HG03139 (cell line): Measurements from ENCODE around the gene SETD1B.
"Not testable (repeated sequence)": the region's sequence is repeated elsewhere in the genome, so short reads cannot be mapped to it uniquely, and the experiment has no call there.

ENCODE experiments used
- ATAC-seq: cut with Tn5 transposase; IDR thresholded peaks from one replicate; pipeline ENCODE4 v1.9.1; 2021; ENCODE audit not compliant: unreplicated experiment

Gene SETD1B

DNA sequence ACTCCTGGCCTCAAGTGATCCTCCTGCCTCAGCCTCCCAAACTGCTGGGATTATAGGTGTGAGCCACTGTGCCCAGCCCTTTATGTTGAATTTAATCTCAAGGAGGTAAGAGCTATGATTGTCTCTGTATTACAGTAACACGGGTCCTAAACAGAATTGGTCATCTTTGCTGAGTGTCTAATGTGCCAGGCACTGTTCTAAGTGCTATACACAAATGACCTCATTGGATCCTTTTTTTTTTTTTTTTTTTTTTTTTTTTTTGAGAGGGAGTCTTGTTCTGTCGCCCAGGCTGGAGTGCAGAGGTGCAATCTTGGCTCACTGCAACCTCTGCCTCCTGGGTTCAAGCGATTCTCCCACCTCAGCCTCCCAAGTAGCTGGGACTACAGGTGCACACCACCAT lies 48.6 kb downstream of the SETD1B start:
- ATAC-seq: not testable (repeated sequence)

DNA sequence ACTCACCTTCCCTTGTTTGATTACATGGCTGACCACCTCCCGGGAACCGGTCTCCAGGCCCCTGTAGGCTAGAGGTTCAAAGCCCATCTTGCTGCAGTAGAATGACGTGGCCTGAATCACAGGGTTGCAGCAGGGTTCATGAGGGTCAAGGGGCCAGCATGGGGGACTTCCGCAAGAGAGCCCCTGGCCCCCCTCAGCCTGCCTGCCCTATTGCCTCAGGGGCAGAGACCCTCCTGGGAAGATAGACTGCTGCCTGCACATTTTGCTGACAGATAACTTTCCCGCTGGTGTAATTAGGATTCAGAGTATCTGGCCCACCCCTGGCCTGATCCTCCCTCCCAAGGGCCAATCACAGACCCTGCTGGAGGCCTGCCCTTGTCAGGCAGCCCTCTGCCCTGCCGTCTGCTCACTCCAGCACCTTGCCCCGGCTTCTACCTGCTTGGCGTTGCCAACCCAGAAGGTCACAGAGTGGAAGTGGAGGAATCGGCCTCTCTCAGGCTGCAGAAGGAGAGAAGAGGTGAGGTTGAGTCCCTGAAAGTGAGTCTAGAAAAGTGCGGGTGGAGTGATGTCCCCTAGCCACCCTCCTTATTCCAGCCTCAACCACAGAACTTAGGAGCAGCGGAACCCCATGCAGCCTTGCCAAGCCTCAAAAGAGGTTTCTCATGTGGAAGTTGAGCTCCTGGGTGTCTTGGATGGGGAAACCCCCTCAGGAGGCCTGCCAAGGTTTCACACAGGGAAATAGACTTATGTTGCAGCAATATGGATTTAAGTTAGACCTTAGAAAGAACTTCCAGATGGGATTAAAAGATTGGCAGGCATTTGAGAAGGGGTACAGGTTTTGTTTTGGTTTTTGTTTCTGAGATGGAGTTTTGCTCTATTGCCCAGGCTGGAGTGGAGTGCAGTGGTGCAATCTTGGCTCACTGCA lies 53.8 kb downstream of the SETD1B start:
- no peak for ATAC-seq

DNA sequence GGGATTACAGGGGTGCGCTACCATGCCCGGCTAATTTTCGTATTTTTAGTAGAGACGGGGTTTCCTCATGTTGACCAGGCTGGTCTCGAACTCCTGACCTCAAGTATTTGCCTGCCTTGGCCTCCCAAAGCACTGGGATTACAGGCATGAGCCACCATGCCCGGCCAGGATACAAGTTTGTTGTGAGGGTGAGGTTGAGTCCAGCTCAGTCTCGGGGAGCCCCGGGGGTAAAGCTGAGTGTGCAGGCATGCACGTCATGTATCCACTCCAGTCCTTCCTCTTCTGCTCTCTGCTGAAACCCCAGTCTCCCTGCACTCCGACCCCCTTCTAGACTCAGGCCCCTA lies 54.5 kb downstream of the SETD1B start:
- ATAC-seq: no peak

DNA sequence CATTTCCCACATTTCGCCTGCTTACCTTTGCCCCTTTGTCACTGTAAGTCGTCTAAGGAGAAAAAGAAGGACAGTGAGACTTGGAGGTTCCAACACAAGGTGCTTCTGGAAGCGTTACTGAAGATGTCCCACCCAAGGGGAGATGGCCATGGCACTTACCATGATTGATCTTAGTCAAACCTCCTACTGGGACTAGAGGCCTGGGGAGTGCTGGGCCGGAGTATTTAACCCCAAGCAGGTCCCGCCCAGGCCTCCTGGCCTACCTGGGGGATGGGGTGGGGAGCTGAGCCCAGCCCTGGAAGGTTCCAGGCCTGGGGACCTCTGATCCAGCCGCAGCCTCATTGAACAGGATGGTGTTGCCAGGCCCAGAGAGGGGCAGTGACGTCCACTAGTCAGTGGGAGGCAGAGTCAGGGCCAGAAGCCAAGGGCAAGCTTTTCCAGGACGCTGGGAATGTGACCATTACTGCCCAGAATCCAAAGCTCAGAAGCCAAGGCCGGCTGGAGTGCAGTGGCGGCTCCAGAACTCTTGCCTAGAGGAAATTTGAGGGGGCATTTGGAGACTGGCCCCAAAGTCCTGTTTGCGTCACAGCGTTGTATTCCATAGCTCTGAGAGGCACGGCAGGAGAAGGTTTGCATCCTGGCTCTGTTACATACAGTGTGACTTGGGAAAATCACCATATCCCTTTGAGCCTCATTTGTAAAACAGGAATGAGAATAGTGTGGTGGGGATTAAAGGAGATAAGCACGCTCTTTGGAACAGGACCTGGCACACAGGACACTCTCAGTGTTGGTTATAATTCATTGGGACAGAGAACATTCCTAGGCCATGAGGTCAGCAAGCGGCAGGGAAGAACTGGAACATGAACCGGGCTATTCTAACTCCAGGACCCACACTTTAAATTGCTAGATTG lies 55.1 kb downstream of the SETD1B start, which contains the start of gene HPD:
HPD (minus strand) TSS at position 198 of the 911 bp plus-strand sequence; CDS start at position 162, 36 bp downstream.
- no peak for ATAC-seq

DNA sequence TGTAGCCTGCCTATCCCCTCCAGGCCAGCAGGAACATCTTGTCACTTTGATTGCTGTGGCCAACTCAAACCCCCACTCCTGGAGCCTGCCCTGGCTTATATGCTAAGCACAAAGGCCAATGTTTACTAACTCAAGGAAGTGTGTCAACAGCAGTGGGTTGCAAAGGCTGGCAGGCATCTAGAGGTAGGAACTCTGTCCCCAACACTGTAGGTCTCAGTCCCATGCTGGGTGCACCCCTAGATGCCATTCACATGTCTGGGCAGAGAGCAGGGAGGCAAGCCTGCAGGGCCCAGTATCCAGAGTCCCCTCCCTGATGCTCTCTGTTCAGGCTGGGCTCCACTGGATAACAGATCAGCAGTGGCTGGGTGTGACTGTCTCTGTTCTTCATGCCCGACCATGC lies 56.4 kb downstream of the SETD1B start:
- no peak for ATAC-seq

DNA sequence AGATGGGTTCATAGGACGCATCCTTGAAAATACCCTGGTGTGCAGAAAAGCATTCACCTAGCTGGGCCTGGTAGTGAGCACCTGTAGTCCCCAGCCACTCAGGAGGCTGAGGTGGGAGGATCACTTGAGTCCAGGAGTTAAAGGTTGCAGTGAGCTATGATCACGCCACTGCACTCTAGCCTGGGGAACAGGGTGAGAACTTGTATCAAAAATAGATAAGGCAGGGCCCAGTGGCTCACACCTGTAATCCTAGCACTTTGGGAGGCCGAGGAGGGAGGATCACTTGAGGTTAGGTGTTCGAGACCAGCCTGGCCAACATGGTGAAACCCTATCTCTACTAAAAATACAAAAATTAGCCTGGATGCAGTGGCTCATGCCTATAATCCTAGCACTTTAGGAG lies 56.9 kb downstream of the SETD1B start:
- ATAC-seq: not testable (repeated sequence)

DNA sequence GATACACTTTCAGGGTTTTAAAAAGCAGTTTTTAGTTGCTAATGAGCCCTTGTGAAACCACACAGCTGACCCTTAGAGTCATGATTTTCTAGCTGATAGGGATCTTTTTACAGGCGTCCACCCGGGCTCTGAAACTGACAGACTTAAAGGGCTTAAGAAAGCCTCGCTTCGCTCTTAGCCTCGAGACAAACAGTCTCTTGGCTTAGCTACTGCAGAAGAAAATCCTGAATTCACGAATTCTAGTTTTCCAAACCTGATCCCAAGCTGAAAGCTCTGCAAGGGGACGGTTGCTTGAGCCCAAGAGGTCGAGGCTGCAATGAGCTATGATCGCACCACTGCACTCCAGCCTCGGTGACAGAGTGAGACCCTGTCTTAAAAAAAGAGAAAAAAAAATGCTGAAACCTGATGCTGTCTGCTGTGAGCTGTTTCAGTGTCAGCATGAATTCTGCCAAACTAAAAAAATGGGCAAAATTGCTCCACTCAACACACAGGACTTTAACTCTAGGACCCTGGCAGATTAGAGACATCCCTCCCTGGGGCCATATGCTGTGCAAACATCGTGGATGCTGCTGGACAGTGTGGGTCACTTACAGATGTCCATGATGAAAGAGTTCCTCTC lies 57.9 kb downstream of the SETD1B start:
- no peak for ATAC-seq

DNA sequence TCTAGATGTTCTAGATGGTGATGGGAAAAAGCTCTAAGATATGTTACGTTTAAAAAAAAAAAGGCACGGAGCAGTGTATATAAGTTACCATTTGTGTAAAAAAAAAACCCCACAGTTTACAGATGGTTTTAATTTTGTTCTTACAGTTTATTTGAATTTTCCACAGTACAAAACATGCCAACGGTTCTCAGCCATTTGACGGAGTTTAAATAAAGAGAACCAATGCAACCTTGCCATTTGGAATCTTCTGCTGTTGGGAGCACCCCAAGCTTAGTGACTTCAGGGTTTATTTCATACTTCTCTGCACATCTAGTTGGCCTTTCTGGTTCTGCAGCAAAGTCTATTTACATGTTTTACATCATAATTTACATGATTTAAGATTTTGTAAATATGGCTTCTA lies 62.5 kb downstream of the SETD1B start:
- no peak for ATAC-seq

DNA sequence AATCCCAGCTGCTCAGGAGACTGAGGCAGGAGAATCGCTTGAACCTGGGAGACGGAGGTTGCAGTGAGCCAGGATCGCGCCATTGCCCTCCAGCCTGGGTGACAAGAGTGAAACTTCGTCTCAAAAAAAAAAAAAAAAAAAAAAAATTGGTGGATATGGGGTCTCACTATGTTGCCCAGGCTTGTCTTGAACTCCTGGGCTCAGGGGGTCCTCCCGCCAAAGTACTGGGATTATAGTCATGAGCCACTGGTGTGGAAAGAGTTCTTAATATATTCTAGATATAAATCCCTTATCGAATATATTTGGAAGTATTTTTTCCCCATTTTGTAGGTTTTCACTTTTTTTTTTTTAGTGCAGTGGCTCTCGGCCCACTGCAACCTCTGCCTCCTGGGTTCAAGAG lies 65.4 kb downstream of the SETD1B start:
- ATAC-seq: not testable (repeated sequence)

DNA sequence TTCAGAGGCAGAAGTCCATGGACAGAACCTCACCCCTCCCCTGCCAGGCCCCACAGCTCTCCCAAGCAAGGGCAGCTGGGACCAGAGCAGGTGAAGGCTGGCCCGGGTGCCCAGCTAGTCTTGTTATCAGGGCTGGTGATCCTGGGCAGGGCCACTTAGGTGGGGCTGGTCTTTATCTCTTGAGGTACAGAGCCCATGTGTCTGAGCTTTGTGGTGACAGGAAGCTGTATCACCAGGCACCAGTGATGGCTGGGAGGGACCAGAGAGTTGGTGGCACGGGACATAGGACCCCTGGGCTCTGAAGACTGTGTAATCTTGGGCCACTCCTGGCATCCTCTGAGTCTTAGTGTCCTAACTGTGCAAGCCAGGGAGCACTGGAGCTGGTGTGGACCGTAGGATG lies 67.7 kb downstream of the SETD1B start:
- no peak for ATAC-seq

DNA sequence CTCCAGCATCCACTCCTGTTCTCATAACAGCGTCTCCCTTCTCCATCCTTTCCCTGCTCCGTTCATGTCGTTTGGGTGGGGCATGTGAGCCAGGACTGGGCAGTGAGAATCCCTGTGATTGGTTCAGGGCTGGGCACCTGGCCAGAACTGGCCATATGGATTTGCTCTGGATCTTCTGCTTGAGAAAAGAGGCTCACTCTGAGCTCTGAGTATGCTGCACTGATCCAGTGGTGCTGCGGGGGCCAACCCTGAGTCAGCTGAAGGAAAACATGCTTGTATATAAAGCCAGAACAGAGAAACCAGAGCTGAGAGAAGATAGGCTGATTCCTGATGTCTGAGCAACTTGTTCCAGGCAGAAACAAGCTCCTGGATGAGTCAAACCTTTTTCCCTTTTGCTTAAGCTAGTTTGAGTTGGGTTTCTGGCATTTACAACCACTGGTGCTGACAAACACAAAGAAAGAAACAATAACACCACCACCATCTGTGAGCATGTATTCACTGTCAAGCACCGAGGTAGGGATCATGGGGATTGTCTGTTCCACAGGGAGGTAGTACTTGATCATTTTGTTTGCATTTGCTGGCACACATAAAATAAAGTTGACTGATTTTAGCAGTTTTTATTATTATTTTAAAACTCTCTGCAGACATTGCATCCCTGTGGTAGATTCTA lies 68.9 kb downstream of the SETD1B start:
- no peak for ATAC-seq

DNA sequence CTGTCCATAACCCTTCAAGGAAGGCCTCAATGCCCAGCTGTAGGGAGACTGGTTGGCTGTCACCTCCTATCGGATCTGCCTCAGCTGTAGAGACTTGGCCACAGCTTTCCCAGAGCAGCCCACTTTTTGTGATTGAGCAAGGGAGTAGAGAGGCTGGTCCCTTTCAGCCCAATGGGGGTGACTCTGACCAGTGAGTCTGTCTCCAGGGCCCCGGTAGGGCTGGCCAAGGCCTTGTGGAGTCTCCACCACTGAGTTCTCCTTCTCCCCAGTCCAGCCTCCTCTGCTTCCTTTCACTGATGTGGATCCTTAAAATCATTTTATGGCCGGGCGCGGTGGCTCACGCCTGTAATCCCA lies 69.4 kb downstream of the SETD1B start:
- no peak for ATAC-seq

DNA sequence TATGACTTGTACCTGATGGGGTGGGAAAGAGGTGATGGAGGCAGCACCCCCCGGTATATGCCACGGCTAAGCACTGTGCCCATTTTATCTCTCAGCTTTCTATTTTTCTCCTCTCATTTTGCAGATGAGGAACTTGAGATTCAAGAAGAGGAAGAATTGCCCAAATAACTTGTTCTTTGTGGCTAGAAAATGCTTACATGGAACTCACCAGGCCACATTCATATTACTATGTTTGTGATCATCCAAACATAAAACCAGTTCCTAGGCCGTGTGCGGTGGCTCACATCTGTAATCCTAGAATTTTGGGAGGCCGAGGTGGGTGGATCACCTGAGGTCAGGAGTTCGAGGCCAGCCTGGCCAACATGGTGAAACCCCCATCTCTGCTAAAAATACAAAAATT lies 70.3 kb downstream of the SETD1B start:
- no peak for ATAC-seq

DNA sequence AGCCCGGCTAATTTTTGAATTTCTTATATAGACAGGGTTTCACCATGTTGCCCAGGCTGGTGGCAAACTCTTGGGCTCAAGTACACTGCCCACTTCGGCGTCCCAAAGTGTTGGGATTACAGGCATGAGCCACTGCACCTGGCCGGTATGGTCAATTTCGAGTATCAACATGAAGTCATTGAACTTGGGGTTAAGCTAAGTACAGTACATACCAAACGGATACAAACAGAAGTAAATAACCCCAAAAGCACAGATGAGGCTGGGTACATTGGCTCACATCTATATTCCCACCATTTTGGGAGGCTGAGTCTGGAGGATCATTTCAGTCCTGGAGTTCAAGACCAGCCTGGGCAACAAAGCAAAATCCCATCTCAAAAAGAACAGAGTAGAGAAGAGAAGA lies 71.8 kb downstream of the SETD1B start:
- no peak for ATAC-seq

DNA sequence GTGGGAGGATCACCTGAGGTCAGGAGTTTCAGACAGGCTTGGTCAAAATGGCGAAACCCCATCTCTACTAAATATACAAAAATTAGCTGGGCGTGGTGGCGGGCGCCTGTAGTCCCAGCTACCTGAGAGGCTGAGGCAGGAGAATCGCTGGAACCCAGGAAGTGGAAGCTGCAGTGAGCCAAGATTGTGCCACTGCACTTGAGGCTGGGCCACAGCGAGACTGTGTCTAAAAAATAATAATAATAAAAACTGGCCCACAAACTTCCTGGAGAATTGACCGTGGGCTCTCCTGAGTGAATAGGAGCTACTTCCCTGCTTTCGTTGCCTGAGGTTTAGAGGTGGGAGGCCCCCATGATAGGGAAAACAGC lies 72.3 kb downstream of the SETD1B start:
- not testable (repeated sequence) for ATAC-seq
